Brain microvascular endothelial cell (primary cell): ENCODE results near the gene PTCRA.
"Not testable (repeated sequence)": the region's sequence is repeated elsewhere in the genome, so short reads cannot be mapped to it uniquely, and the experiment has no call there.

Source experiments
- DNase-seq: peaks from one replicate; pipeline ENCODE4 v3.0.0-alpha.2; 2020
- H3K27ac ChIP-seq: fragments of 250-450 bp; sonication (Bioruptor Pico); 2 replicates; pipeline ENCODE4 v1.5.1; 2020; ENCODE audit warnings: mild to moderate bottlenecking, moderate library complexity
- H3K27me3 ChIP-seq: fragments of 250-450 bp; sonication (Bioruptor Pico); replicated peaks from 2 replicates; pipeline ENCODE4 v1.5.1; 2020; ENCODE audit warnings: mild to moderate bottlenecking
- H3K36me3 ChIP-seq: fragments of 250-450 bp; sonication (Bioruptor Pico); replicated peaks from 2 replicates; pipeline ENCODE4 v1.5.1; 2020; ENCODE audit warnings: mild to moderate bottlenecking
- H3K4me3 ChIP-seq: 2 replicates; pipeline ENCODE4 v1.5.1; 2011; ENCODE audit warnings: low read depth, mild to moderate bottlenecking, control low read depth, low read length, moderate library complexity
- in situ Hi-C: cut with HindIII; loops from 2 replicates; pipeline ENCODE4 v1.10.0; 2017; ENCODE audit warnings: low sequenced_read_pairs, low pct_ligation_motif_present
- TF ChIP-seq, protein P1 (sequence below): IDR thresholded peaks from 2 replicates; pipeline ENCODE4 v1.5.1; 2011; ENCODE audit warnings: low read depth, mild to moderate bottlenecking, moderate library complexity, low read length, control low read depth, inconsistent platforms; ENCODE audit errors: missing control alignments

Gene PTCRA

DNA sequence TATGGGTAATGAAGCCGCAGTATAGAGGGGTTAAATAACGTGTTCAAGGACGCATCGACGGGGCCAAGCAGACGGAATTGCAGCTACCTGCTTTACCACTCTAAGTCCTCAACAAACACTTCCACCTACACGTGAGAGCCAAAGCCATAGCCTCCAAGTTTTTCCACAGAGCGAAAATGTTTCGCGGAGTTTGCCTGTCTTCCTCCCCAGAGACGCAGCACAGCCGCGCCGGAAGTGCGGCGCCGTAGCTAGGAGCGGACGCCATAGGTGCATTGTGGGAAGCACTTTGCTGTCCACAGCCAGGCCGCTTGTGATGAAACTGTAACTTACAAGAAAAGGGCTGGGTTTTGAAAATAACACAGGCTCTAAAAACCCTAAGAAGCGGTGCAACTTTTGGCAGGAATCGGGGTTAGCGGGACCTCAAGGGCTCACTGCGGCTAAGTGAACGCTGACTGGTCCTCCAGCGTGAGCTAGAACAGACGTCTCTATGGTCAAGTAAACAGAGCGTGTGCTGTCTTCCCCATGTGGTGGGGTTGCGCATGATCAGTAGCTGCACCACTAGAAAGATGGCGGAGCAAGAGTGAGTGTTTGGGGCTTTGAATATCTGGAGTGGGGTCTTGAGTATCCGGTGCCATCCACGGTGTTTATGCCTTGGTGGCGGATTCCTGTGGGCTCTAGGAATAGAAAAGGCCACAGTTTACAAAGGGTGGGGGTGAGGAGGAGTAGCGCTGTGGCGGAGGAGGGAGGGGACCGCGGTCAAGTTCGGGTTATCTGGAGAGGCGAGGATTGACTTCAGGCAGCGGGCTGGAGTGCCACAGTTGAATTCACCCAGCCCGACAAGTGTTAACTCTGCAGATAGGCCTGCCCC, 36.2 kb upstream of the PTCRA start, which contains the start of gene RPL7L1:
Gene RPL7L1, plus strand, starts transcription at position 245 of the 868 bp plus-strand sequence. Its CDS starts 295 bp downstream, at position 540.
- in situ Hi-C loops: no loop called here
- H3K27me3 ChIP-seq: no peaks in the 10 kb centered on the region
- peak within 1 kb of the TSS; percentile 89 for H3K4me3 ChIP-seq
- H3K27ac ChIP-seq: peak within 1 kb of the TSS; percentile 91
- peak; percentile 89 for DNase-seq
- peaks cover 27% of the 10 kb centered on the region for H3K36me3 ChIP-seq
- TF ChIP-seq, protein P1, sequence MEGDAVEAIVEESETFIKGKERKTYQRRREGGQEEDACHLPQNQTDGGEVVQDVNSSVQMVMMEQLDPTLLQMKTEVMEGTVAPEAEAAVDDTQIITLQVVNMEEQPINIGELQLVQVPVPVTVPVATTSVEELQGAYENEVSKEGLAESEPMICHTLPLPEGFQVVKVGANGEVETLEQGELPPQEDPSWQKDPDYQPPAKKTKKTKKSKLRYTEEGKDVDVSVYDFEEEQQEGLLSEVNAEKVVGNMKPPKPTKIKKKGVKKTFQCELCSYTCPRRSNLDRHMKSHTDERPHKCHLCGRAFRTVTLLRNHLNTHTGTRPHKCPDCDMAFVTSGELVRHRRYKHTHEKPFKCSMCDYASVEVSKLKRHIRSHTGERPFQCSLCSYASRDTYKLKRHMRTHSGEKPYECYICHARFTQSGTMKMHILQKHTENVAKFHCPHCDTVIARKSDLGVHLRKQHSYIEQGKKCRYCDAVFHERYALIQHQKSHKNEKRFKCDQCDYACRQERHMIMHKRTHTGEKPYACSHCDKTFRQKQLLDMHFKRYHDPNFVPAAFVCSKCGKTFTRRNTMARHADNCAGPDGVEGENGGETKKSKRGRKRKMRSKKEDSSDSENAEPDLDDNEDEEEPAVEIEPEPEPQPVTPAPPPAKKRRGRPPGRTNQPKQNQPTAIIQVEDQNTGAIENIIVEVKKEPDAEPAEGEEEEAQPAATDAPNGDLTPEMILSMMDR: peak; percentile 23

DNA sequence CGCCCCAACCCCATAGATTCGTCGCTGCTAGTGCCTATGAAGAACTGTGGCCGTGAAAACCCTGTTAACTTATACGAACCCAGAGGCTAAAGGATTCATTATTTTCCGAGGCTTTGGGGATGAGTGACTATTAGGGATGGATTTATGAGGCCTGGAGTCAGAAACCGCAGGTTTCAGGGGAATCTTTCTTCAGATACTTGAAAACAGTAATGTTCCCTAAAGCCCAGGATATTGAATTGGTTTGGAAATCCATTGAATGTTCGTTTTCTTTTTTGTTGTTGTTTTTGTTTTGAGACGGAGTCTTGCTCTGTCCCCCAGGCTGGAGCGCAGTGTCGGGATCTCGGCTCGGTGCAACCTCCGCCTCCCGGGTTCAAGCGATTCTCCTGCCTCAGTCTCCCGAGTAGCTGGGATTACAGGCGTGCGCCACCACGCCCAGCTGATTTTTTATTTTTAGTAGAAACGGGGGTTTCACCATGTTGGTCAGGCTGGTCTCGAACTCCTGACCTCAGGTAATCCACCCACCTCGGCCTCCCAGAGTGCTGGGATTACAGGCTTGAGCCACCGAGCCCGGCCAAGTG, 35.5 kb upstream of the PTCRA start:
- DNase-seq, H3K27me3 ChIP-seq, in situ Hi-C loops: not testable (repeated sequence)
- peak overlapping the region; percentile 89 for H3K4me3 ChIP-seq
- peak overlapping the region; percentile 91 for H3K27ac ChIP-seq
- H3K36me3 ChIP-seq: peaks cover 34% of the 10 kb centered on the region

DNA sequence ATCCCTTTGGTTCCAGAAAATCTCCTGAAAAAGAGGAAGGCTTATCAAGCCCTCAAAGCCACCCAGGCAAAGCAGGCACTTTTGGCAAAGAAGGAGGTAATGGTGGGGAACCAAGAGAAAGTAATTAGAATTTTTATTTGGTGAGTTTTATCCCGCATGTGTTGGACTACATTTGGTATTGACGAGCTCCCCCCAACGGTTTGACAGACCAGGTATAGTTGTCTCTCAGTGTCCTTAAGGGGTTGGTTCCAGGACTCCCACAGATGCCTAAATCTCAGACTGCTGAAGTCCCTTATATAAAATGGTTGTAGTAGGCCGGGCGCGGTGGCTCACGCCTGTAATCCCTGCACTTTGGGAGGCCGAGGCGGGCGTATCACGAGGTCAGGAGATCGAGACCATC, 35.0 kb upstream of the PTCRA start:
- DNase-seq, in situ Hi-C loops, H3K27me3 ChIP-seq: not testable (repeated sequence)
- Histone ChIP-seq H3K27ac (peak overlapping the region; percentile 91), H3K36me3 (peaks cover 40% of the 10 kb centered on the region), H3K4me3 (peak overlapping the region; percentile 89)

DNA sequence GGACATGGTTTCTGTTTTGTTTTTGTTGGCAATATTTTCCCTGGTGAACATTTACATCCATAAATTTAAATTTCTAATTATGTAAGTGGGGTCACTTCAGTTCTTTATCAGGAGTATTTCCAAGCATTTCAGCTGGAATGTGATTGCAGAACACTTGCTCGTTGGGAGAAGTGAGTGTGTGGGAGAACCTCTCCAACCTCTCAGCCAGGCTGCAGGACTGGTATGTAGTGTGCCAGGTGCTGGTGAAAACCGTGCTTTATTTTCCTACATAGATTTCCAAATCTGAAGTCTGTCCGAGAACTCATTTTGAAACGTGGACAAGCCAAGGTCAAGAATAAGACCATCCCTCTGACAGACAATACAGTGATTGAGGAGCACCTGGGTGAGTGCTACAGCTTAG, 30.2 kb upstream of the PTCRA start:
- H3K4me3 ChIP-seq: no peak overlapping the region
- H3K36me3 ChIP-seq: peaks cover 52% of the 10 kb centered on the region
- no peak overlapping the region for H3K27ac ChIP-seq
- no peak for DNase-seq
- no peaks in the 10 kb centered on the region for H3K27me3 ChIP-seq
- TF ChIP-seq, protein P1: no peak
- in situ Hi-C loops: no loop called here

DNA sequence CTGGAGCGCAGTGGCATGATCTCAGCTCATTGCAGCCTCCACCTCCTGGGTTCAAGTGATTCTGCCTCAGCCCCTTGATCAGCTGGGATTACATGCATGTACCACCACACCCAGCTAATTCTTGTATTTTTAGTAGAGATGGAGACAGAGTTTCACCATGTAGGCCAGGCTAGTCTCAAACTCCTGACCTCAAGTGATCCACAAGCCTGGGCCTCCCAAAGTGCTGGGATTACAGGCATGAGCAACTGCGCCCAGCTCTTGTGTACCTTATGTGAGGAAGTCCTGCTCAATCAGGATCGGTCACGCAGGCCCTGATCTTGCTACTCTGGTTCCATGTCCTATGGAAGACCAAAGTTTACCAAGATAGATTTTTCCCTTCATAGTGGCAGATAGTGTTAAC, 27.7 kb upstream of the PTCRA start:
- not testable (repeated sequence) for H3K27me3 ChIP-seq

DNA sequence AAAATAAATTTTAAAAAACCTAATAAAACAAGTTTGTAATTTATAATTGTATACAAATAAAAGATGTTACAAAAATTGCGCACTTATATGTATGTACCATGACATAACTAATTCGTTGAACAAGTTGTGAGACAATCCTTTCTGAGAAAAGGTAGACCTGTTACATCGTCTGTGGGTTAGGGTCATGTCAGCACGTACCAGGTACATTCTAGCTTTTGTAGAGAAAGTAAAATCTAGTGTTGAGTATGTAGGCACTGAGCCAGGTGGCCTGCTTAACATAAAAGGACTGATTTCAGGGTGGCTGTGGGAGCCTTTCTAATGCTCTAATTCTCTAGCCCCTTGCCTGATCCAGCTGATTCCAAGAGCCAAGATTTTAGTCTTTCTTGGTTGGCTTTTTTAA, 26.0 kb upstream of the PTCRA start:
- TF ChIP-seq, protein P1: no peak
- H3K4me3 ChIP-seq: peak overlapping the region; percentile 97
- in situ Hi-C loops: no loop called here
- H3K36me3 ChIP-seq: peaks cover 23% of the 10 kb centered on the region
- H3K27ac ChIP-seq: peak overlapping the region; percentile 85
- H3K27me3 ChIP-seq: no peaks in the 10 kb centered on the region
- no peak for DNase-seq

More for the DNA sequence above, 27.7 kb upstream of the PTCRA start:
- in situ Hi-C loops, H3K27ac ChIP-seq, H3K4me3 ChIP-seq, DNase-seq: not testable (repeated sequence)
- H3K36me3 ChIP-seq: peaks cover 39% of the 10 kb centered on the region

DNA sequence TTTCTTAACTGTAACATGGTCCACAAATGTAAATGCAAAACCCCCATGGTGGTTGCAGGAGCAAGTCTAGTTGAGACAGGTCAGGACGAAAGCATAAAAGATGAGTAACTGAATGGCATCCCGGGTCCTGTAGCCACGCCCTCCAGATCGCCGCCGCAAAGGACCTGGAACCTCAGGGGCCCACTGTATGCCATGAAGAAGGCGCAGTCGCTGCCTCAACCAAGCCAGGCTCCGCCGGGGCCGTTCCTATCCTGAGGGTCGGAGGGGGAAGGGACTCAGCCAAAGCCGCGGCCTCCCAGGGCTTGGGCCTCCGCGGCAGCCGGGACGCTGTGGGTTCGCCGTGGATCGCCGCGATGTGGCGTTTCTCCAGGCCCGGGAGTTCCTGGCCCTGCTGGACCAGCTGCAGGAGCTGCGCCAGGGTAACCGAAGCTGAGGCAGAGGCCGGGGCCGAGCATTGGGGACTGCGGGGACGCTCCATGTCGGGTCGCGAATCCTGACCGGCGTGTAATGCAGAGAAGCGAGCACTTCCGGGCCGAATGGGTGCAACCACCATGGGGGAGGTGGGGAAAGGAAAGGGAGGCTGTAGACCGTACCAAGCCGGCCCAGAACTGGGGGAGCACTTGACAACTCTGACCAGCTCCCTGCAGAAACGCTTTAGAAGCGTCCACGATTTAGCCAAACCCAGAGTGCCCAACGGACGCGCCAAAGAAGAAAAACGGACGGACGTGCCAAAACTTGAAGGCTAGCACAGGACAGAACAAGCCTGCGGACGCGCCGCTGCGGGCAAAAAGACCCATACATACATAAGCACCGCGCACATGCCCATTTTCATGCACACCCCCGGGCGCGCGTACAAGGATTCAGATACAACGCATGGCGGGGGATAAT, 25.3 kb upstream of the PTCRA start:
- H3K36me3 ChIP-seq: peaks cover 16% of the 10 kb centered on the region
- peak overlapping the region; percentile 85 for H3K27ac ChIP-seq
- peak; percentile 97 for DNase-seq
- H3K27me3 ChIP-seq: no peaks in the 10 kb centered on the region
- in situ Hi-C loops: no loop called here
- H3K4me3 ChIP-seq: peak overlapping the region; percentile 97
- TF ChIP-seq, protein P1: no peak
